HG03442 (cell line): ENCODE data around the gene ARNT2.

ENCODE experiments used
- ATAC-seq: cut with Tn5 transposase; IDR thresholded peaks from one replicate; pipeline ENCODE4 v1.9.1; 2021; ENCODE audit warnings: mild to moderate bottlenecking, moderate library complexity; ENCODE audit not compliant: unreplicated experiment

ARNT2 gene

GRCh38 chr15:80405970-80406369 lies 1.8 kb downstream of the ARNT2 start:
- no peak for ATAC-seq

- ATAC-seq = no peak
Observed at GRCh38 chr15:80411788-80412288, 7.7 kb downstream of the ARNT2 start.

GRCh38 chr15:80414546-80415357 lies 10.6 kb downstream of the ARNT2 start:
- no peak for ATAC-seq

- no peak for ATAC-seq
Observed at GRCh38 chr15:80415358-80415670, 11.1 kb downstream of the ARNT2 start.

DNA sequence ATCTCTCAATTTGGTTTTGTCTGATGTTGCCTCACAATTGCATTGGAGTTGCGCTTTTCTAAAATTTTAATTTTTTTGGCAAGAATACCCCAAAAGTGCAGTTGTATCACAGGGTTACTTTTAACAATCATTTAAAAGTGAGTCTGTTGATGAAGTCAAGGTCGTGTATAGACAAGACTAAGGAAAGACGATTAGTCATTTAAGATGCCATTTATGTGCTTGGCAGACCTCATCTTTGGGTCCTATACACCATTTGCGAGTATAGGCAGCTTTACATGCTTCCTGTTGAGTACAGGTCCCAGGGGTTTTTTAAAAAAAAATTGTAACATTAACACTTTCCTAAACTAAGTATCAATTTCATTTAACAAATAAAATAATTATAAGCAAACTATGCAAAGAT lies 12.5 kb downstream of the ARNT2 start:
- no peak for ATAC-seq

GRCh38 chr15:80418892-80419537 lies 14.8 kb downstream of the ARNT2 start:
- no peak for ATAC-seq

- ATAC-seq = no peak
Observed at GRCh38 chr15:80419546-80419945, 15.4 kb downstream of the ARNT2 start.

DNA sequence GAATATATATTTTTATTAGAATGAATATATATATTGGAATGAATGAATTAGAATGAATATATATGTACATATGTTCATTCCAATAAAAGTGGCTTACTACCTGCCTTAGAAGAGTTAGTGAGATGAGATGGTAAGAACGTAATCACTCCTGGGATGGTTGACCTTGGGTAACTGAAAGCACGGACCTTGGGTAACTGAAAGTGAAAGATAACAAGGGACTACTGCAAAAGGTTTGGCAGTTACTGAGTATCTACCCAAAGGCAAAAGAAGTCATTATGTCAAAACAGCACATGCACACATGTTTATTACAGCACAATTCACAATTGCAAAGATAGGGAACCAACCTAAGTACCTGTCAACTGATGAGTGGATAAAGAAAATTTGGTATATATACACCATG lies 16.5 kb downstream of the ARNT2 start:
- ATAC-seq = no peak

GRCh38 chr15:80423215-80423614 lies 19.0 kb downstream of the ARNT2 start:
- ATAC-seq = no peak

DNA sequence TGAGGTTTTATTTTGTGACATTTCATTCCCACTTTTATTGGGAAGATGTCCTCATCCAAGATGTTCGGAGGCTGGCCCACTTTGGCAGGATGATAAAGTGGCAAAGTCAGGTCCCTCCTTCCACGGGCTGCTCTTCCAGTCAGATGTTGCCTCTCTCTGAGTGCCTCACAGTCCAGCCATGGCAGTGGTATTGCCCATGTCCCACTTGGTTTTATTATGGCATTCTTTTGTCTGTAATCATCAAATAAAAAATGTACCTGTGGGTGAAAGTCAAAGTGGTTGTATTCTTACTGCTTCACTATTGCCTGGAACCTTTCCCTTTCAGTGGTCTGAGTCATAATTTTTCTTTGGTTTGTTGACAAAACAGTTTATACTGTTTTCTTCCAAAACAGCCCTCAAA lies 20.2 kb downstream of the ARNT2 start:
- no peak for ATAC-seq

DNA sequence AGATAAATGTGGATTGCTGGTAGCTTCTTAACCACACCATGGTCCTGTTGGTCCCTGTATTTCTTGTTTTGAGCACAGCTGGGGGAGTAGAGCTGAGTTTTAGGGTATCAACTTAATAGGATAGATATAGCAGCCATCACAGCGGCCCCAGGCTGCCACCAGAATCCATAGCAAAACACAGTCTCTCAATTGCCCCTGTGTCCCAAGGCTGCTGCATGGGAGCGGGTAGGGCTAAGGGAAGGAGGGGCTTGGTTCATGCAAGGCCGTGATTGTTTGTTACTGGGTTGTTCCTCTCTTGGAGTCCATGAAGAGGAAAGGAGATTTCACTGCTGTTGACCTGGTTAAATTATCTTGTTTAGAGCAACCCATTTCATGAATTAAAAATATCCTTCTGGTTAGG lies 22.1 kb downstream of the ARNT2 start:
- ATAC-seq = no peak

GRCh38 chr15:80429964-80430363 lies 25.8 kb downstream of the ARNT2 start:
- no peak for ATAC-seq

- ATAC-seq = no peak
Observed at GRCh38 chr15:80431635-80432344, 27.6 kb downstream of the ARNT2 start.

DNA sequence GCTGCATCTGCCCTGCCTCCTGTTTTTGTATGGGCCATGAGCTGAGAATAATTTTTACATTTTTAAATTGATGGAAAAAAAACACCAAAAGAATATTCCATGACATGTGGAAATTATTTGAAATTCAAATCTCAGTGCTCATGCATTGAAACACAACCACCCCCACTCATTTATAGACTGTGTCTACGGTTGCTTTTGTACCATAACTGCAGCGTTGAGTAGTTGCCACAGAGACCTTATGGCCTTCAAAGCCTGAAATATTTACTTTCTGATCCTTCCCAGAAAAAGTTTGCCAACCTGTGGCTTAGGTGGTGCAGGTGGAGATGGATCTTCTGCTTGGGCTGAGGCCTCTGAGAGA lies 28.1 kb downstream of the ARNT2 start:
- ATAC-seq = no peak

DNA sequence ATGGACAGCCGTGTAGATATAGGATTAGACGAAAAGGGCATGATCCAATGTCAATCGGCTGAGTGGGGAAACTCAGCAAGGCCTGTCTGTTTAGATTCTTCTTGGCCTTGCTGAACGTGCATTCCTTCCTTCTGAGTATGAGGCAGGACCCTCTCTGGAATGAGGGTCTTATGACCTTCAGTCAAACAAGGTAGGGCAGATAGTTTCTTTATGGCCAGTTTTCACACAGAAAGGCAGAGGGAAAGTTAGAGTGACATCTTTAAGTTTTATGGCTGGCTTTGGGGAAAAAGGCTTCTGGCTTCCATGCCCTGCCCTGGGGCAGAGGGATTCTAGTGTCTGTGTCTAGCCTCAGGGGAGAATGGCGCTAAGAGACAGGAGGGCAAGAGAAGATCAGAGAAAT lies 29.7 kb downstream of the ARNT2 start:
- ATAC-seq = no peak

DNA sequence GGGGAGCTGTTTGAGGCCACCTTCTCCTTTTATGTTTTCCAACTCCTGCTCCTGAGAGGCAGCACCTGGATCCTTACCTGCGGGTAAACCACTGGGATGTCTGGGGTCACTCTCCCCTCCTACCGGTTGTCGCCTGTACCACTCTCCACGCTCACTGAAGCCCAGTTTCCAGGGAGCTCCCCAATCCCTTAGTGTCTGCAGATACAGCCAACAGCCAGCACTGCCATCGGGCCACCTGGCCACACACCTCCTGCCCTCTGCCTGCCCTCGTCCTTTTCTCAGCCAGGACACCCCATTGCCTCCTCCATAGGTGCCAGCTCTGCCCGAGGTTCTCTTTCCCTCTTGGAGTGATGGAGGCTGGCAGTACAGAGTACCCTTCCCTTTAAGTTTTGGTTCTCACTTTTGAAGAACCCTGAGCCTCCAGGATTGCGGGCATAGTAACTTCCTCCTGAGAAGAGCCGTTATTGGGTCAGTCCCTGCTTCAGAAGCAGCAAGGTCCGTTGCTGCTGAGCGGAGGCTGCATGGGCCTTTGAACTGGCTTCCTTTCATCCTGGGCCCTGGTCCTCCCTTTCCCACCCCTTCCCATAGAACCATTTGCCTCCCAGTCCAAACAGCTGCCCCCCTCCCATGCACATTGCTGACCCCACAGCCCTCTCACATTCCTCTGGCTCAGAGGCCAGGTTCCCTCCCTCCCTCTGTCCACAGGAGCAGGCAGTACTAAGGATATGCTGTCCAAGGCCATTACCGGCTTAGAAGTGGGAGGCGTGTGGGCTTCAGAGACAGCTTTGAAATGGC lies 30.9 kb downstream of the ARNT2 start:
- ATAC-seq = no peak

DNA sequence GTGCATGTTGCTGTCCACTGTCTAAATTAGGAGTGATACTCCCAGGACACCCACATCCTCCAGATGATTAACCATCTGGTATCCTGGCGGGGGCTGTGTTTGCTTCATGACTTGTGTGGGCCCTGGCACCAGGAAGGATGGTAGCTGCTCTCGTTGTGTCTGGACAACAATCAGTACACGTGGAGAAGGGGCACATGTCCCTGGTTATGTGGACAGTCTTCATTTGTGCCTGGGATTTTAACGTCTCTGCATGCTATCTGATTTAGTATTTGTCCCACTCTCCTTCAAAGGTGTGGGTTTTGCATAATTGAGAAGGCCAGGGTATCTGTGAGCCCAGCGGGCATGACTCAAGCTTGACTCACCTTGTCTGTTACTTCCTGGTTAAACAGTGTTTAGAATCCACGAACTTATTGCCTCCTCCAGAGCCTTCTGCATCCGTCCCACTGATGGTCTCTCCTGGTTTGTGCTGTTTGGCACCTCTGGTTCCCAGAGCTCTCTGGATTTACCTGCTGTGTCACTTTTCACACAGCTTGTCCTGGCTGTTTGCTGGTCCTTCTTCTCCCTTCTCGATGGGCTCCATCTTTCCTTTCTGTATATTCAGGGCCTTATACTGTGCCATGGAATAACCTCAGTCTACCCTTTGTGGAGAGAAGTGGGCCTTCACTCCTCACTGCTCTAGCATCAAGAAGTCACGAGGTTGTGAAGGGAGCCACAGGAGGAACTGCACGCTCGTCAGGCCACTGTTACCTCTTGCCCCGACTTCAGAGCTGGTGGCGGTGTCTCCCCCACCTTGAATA lies 32.5 kb downstream of the ARNT2 start:
- ATAC-seq = no peak

GRCh38 chr15:80437334-80437891 lies 33.2 kb downstream of the ARNT2 start:
- no peak for ATAC-seq

DNA sequence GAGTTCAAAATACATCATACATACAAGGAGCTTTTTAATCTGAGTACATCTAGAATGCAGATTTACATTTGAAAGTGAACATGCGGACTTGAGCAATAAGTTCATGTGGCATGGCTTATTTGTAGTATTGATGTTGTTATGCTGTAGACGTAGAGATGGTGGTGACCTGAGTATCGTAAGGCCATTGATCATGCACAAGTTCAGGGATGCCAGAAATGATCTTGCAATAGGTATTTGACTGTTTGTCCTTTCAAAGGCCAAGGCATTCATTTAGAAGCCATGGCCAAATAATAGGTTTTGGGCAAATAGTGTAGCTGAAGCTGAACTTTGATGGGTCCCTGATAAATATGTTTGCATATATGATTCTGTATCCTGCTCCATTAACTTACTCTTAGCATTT lies 35.0 kb downstream of the ARNT2 start:
- ATAC-seq = no peak

GRCh38 chr15:80440024-80440423 lies 35.8 kb downstream of the ARNT2 start:
- ATAC-seq = no peak
